HG02642 (cell line): ENCODE results near the gene KANK3.
"Not testable (repeated sequence)": the region's sequence is repeated elsewhere in the genome, so short reads cannot be mapped to it uniquely, and the experiment has no call there.

Experiments used
- ATAC-seq: cut with Tn5 transposase; IDR thresholded peaks from one replicate; pipeline ENCODE4 v1.9.1; 2021; ENCODE audit warnings: mild to moderate bottlenecking; ENCODE audit not compliant: unreplicated experiment, poor library complexity

KANK3 gene

DNA sequence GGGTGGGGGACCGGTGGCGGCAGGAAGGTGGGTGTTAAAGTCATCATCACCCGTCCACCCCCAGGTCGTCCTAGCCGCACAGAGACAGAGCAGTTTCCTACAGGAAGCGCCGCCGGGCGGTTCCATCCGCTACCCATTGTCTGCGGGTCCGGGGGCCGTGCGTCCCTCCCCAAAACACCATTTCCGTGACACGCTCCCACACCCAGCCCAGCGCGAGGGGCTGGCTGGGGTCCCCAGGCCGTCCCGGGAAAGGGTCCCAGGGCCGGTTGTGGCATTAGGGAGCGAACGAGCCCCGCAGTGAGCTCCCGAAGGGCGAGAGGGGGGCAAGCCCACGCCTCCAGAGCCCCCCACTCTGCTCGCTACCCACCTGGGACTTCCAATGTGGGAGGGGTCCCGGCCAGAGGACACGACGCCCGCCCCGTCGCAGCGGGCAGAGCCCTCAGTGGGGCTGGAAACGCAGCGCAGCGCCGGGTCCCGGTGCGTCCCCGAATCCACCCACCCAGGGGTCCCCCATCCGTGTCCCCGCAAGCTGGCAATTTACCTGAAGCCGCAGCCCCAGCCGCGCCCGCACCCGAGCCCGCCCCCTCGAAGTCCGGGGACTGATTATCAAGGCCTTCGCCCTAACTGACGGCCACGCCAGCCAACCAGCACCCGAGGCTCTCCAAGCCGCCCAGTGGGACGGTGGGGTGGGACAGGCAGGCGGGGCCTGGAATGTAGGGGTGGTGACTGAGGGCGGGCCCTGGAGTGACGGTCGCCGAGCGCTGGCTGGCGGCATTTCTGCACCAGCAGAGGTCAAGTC, at the start of gene KANK3:
KANK3 (minus strand) TSS at position 579 of the 799 bp plus-strand sequence. CDS start 5,434 bp downstream, outside the sequence.
- peak; percentile 94 for ATAC-seq

GRCh38 chr19:8392017-8392591, 49.0 kb upstream of the KANK3 start:
- no peak for ATAC-seq

DNA sequence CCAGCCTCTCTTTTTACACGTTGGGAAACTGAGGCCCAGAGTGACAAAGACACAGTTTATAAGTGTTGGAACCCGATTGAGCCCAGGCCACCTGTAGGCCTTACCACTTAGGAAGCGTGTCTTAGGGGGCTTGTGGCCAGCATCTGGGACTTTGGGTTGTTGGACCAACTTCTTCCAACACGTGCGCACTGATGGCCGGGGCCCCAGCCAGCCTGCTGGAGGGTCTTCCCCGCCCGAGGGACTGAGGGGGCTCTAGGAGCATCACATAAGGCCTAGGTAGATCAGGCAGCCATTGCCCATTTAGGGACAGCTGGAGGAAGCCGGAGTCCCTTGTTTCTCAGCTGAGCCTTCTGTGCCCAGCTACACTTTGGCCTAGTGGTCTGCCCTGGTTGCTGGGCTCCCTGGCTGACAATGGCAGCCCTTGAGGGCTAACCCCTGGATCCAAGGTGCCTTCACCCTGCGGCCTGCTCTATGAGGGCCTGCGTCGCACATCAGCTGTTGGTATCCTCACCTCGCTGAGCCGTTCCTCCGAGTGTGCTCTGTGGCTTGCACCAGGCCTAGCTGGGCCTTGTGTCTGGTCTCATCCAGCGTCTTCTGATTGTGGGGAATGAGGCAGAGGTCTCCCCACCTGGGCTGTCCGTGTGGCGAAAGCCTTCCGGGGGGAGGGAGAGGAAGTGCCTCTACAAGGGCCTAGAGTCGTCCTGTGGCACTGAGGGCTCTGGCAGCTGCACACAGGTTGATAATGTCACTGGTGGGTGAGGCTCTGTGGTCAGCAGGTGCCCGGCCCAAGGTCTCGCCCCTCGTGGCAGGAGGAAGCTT, 48.3 kb upstream of the KANK3 start:
- no peak for ATAC-seq

- ATAC-seq, result peak; percentile 55
Measured at GRCh38 chr19:8390617-8390981, 47.5 kb upstream of the KANK3 start.

GRCh38 chr19:8389891-8390616, 47.0 kb upstream of the KANK3 start, which contains the start of gene RAB11B:
RAB11B (plus strand) TSS chr19:8390360; CDS start chr19:8390417, 57 bp downstream.
- peak; percentile 92 for ATAC-seq

DNA sequence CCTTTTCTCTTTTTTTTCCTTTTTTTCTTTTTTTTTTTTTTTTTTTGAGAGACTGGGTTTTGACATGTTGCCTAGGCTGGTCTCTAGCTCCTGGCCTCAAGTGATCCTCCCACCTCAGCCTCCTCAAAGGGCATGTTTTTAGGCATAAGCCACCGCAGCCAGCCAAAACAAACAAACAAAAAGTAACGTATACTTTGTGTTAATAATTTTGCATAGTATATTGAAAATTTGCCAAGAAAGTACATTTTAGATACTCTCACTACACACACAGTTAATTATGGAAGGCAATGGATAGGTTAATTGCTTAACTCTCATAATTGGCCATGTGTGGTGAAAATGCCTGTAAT, 45.5 kb upstream of the KANK3 start:
- ATAC-seq, result no peak

DNA sequence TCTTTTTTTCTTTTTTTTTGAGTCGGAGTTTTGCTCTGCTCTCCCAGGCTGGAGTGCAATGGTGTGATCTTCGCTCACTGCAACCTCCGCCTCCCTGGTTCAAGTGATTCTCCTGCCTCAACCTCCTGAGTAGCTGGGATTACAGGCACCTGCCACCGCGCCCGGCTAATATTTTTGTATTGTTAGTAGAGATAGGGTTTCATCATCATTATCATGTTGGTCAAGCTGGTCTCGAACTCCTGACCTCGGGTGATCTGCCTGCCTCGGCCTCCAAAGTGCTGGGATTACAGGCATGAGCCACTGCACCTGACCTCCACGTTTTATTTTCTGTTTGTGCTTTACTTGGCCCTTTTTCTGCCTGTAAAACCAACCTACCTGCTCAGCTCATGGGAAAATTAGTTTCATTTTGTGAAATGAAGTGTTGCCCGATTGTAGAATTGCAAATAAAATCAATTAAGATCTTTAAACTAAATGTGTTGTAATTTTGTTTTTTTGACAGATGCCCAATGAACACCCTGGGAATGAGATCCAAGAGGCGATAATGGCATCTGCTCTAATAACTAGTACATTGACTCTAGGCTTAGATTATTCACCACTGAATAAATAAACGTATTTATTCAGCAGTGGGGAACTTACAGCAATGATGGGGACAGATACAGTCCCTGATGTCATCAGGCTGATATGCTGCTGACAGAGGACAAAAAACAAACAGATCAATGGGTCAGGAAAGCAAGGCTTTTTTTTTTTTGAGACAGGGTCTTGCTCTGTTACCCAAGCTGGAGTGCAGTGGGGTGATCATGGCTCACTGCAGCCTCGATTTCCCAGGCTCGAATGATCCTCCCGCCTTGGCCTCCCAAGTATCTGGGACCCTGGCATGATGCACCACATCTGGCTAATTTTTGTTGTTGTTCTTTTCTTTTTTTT, 44.9 kb upstream of the KANK3 start:
- ATAC-seq, result no peak

DNA sequence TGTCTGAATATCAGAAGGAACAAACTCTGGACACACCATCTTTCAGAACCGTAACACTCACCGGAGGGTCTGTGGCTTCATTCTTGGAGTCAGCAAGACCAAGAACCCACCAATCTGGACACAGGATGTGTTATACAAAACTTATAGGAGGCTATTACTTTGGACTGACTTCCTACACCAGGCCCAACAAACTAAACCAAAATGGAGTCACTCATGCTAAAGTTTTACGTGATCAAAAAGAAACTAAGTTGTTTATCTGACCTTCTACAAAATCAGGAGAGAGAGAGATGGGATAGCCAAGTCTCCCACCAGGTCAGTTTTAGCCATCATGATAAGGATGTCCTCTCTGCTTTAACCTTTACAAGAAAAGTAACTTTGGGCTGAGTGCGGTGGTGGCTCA, 43.9 kb upstream of the KANK3 start:
- no peak for ATAC-seq

- ATAC-seq, result not testable (repeated sequence)
Measured at GRCh38 chr19:8386419-8386818, 43.4 kb upstream of the KANK3 start.

DNA sequence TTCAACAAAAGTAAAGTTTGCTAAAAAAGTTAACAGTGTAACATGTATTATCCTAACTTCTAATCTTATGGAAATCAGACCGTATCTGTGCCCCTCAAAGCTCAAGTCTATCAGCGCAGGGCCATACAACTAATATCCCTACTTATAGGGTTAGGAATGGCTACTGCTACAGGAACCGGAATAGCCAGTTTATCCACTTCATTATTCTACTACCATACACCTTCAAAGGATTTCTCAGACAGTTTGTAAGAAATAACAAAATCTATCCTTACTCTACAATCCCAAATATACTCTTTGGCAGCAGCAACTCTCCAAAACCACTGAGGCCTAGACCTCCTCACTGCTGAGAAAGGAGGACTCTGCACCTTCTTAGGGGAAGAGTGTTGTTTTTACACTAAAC, 42.5 kb upstream of the KANK3 start:
- ATAC-seq, result not testable (repeated sequence)

GRCh38 chr19:8385103-8385502, 42.0 kb upstream of the KANK3 start:
- not testable (repeated sequence) for ATAC-seq

DNA sequence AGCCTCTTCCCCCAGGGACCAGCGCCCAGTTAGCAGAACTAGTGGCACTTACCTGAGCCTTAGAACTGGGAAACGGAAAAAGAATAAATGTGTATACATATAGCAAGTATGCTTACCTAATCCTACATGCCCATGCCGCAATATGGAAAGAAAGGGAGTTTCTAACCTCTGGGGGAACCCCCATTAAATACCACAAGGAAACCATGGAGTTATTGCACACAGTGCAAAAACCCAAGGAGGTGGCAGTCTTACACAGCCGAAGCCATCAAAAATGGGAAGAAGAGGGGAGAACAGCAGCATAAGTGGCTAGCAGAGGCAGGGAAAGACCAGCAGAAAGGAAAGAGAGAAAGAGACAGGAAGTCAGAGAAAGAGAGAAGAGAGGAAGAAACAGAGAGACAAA, 41.5 kb upstream of the KANK3 start:
- not testable (repeated sequence) for ATAC-seq

GRCh38 chr19:8379156-8379891, 36.3 kb upstream of the KANK3 start:
- not testable (repeated sequence) for ATAC-seq

DNA sequence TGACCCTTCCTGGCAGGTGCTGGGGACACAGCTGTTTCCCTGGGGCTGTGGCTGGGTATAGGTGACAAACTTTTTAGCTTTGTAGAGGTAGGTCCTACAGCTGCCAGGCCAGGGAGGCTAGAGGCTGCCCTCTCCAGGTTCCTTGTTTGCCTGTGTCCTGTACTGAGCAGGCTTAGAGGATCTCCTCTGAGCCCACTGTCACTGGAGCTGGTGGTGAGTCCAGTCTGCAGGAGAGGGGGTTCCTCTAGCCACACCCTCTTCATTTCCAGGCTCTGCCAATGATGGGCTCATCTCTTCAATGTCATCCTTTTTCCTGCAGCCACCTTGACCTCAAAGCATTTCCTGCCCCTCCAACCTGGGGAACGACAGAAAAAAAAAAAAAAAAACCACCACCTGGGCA, 34.5 kb upstream of the KANK3 start:
- ATAC-seq, result no peak

GRCh38 chr19:8376373-8376974, 33.4 kb upstream of the KANK3 start:
- not testable (repeated sequence) for ATAC-seq

- ATAC-seq, result not testable (repeated sequence)
Measured at GRCh38 chr19:8375766-8376165, 32.7 kb upstream of the KANK3 start.

DNA sequence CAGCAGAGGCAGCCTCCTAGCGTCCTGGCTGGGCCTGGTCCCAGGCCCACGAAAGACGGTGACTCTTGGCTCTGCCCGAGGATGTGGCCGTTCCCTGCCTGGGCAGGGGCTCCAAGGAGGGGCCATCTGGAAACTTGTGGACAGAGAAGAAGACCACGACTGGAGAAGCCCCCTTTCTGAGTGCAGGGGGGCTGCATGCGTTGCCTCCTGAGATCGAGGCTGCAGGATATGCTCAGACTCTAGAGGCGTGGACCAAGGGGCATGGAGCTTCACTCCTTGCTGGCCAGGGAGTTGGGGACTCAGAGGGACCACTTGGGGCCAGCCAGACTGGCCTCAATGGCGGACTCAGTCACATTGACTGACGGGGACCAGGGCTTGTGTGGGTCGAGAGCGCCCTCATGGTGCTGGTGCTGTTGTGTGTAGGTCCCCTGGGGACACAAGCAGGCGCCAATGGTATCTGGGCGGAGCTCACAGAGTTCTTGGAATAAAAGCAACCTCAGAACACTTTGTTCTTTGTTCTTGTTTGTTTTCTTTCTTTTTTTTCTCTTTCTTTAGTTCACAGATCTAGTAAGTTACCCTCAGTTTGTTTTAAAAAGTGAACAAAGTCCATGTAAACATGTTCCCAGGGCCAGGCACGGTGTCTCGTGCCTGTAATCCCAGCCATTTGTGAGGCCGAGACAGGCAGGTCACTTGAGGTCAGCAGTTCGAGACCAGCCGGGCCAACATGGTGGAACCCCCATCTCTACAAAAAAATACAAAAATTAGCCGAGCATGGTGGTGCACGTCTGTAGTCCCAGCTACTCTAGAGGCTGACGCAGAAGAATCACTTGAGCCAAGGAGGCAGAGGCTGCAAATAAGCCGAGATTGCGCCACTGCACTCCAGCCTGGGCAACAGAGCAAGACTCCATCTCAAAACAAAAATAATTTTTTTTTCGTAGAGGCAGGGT, 31.1 kb upstream of the KANK3 start:
- no peak for ATAC-seq
